Measurements from ENCODE around the gene C5orf24.
A peak's percentile ranks its signal among the peaks of the same experiment; 100 is the strongest.
"Not testable (repeated sequence)": the region's sequence is repeated elsewhere in the genome, so short reads cannot be mapped to it uniquely, and the experiment has no call there.

The C5orf24 gene

GRCh38 chr5:134845852-134846640 lies at the start of gene C5orf24:
Gene C5orf24 (plus strand): TSS chr5:134845968. CDS start chr5:134854901, 8,933 bp downstream.
- DNase-seq (ENCODE audit: low spot score) = peak; percentile 96

DNA sequence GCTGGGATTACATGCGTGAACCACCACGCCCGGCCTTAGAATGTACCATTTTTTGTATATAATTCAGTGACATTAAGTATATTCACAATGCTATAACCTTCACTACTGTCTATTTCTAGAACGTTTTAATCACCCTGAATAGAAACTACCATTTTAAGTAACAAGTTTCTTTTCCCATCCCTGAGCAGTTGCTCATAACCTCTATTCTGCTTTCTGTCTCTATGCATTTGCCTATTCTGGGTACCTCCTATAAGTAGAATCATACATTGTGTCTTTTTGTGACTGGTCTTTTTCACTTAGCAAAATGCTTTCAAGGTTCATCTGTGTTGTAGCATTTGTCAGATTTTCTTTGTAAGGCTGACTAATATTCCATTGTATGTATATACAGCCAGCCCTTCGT lies 47.3 kb upstream of the C5orf24 start:
- no peak for DNase-seq (ENCODE audit: low spot score)

- no peak for DNase-seq (ENCODE audit: low spot score)
These were observed 41.9 kb upstream of the C5orf24 start for GRCh38 chr5:134803821-134804220.

DNA sequence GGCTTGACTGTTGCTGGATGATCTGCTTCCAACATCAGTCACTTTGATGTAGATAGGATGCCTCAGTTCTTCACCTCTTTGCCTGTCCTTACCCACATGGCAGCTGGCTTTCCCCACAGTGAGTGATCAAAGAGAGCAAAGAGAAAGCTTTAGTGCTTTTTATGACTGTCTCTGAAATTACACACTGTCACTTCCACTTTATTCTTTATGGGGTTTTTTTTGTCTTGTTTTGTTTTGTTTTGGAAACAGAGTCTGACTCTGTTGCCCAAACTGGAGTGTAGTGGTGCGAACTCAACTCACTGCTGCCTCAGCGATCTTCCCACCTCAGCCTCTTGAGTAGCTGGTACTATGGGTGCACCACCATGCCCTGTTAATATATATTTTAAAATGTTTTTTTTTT lies 32.4 kb upstream of the C5orf24 start:
- DNase-seq (ENCODE audit: low spot score) = no peak

GRCh38 chr5:134813827-134814226 lies 31.9 kb upstream of the C5orf24 start:
- no peak for DNase-seq (ENCODE audit: low spot score)

DNA sequence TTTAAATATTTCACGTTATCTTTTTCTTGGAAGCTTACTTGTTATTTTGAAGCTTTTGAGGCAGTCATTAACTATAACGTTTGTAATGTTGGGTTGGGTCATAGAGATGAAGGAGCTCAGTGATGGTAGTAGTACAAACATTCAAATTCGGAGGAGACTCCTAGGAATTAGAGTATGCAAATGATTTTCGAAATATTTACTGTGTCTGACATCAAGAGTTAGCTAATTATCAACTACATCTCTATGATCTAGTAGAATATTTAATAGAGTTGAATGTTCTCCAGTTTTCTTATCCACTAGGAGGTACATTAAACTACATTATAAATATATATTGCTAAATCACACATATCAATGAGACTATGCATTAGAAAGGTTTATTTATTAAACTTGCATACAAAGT lies 28.8 kb upstream of the C5orf24 start:
- DNase-seq (ENCODE audit: low spot score) = no peak

DNA sequence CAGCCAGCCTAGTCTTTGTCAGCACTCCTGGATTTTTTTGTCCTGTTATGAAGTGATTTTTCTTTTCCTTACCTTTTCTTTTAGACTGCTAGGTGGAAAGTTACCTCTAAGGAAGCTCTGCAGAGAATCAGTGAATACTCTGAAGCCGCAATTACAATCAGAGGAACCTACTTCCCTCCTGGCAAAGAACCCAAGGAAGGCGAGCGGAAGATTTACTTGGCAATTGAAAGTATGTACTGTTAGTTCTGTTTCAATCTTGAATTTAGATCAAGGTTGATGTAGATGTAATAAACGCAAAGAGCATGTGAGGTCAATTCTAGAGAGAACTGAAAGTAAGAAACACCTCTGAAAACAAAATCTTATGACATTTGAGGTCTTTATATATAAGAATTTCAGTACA lies 27.0 kb upstream of the C5orf24 start:
- no peak for DNase-seq (ENCODE audit: low spot score)

- no peak for DNase-seq (ENCODE audit: low spot score)
These were observed 26.3 kb upstream of the C5orf24 start for GRCh38 chr5:134819407-134819963.

DNA sequence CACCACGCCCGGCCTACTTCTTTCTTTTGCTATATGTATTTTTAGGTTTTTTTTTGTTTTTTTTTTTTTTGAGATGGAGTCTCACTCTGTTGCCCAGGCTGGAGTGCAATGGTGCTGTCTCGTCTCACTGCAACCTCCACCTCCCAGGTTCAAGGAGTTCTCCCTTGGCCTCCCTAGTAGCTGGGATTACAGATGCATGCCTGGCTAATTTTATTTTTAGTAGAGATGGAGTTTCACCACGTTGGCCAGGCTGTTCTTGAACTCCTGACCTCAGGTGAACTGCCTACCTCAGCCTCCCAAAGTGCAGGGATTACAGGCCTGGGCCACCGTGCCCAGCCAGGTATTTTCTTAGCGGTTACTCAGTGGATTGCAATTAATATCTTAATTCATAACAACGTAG lies 23.9 kb upstream of the C5orf24 start:
- no peak for DNase-seq (ENCODE audit: low spot score)

DNA sequence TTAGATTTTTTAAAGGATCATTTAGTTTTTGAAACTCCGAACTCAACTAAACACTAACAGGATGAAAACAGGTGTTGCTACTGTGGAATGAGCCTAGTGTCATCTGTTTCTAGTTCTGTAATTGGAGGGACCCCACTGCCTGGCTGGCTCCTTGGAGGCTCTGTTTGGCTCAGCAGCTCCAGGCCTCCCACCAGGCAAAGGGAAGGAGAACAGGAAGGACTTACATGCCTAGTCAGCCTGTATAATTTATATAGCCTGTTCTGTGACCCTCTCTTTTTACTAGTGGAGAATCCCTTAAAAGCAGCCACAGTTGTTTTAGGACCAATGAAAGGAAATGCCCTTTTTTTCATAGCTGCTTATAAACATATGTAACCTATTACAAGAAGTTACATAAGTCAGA lies 21.1 kb upstream of the C5orf24 start:
- no peak for DNase-seq (ENCODE audit: low spot score)

DNA sequence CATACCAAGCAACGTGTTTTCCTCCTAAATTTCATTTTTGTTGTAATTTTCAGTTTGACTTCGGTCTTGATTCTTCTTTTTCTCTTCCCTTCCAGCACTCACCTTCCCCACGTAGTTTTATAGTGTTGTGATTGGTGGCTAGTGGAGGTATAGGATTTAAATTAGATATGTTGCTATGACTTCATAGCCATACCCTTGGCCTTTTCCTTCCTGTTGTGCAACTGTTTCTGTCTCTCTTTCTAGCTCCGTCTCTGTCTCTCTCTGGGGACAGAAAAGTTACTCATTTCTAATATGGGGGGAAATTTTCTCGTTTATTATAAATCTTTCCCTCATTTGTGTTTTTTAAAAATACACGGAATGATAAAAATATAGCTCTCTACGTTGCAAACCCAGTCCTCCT lies 20.6 kb upstream of the C5orf24 start:
- no peak for DNase-seq (ENCODE audit: low spot score)

GRCh38 chr5:134833340-134834032 lies 12.3 kb upstream of the C5orf24 start:
- DNase-seq (ENCODE audit: low spot score) = no peak

GRCh38 chr5:134835623-134836022 lies 10.1 kb upstream of the C5orf24 start:
- no peak for DNase-seq (ENCODE audit: low spot score)

- no peak for DNase-seq (ENCODE audit: low spot score)
These were observed 8.1 kb upstream of the C5orf24 start for GRCh38 chr5:134837530-134838181.

- DNase-seq (ENCODE audit: low spot score) = not testable (repeated sequence)
These were observed 7.4 kb upstream of the C5orf24 start for GRCh38 chr5:134838361-134838760.

DNA sequence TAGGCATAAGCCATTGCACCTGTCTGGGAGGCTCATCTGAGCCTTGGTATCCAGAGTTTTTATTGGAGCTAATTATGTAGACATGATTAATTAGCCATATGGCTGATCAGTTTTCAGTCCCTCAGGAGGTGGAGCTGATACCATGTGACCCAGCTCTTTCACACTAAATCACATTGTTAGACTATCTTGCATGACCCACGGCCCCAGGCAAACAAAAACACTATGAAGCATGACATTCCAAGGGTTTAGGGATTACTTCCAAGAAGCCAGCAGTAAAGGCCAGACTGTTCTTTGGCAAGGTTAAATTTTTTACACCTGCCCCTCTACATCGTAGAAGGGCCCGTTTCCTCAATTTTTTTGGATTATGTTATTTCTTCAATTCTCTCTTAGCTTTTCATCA lies 5.0 kb upstream of the C5orf24 start:
- no peak for DNase-seq (ENCODE audit: low spot score)

GRCh38 chr5:134844252-134844651 lies 1.5 kb upstream of the C5orf24 start:
- DNase-seq (ENCODE audit: low spot score) = no peak

- peak; percentile 15 for DNase-seq (ENCODE audit: low spot score)
These were observed 375 bp upstream of the C5orf24 start for GRCh38 chr5:134845335-134845851.

DNA sequence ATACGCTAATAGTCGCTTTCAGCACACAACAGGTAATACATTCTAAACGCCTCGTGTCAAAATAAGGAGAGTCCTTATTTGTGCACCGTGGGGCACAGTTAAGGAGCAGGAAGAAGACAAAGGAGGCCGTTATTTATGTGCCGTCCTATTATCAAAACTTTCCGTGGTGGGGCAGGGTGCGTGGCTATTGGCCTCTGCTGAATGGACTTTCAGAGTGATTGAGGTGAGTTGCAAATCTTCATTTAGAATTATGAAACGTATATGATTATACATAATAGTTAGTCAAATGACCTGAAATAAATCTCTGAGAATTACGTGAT lies 833 bp downstream of the C5orf24 start:
- DNase-seq (ENCODE audit: low spot score) = no peak

- not testable (repeated sequence) for DNase-seq (ENCODE audit: low spot score)
These were observed 3.7 kb downstream of the C5orf24 start for GRCh38 chr5:134849434-134849933.

GRCh38 chr5:134851307-134851923 lies 5.6 kb downstream of the C5orf24 start:
- DNase-seq (ENCODE audit: low spot score) = peak; percentile 52

DNA sequence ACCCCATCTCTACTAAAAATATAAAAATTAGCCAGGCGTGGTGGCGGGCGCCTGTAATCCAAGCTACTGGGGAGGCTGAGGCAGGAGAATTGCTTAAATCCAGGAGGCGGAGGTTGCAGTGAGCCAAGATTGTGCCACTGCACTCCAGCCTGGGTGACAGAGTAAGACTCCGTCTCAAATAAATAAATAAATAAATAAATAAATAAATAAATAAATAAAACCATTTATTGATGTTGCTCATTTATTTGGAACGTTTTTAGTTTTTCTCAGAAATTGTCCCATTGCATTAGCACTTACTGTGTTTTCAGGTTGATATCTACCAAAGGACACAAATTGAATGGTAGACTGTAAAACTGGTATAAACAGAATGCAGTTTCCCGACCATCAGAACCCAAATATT lies 10.7 kb downstream of the C5orf24 start:
- not testable (repeated sequence) for DNase-seq (ENCODE audit: low spot score)

Data from AG08395 (cell line).